ENCODE data around the gene TXNRD1. TPM values are rescaled to one million over a fixed set of nuclear protein-coding genes. Genes with fewer than 3 reads are reported as not detected.
"Not testable (repeated sequence)": the region's sequence is repeated elsewhere in the genome, so short reads cannot be mapped to it uniquely, and the experiment has no call there.

TXNRD1 gene
- total RNA-seq, 4 donors from 2014 or later, result 129 to 230 (median 199) TPM

DNA sequence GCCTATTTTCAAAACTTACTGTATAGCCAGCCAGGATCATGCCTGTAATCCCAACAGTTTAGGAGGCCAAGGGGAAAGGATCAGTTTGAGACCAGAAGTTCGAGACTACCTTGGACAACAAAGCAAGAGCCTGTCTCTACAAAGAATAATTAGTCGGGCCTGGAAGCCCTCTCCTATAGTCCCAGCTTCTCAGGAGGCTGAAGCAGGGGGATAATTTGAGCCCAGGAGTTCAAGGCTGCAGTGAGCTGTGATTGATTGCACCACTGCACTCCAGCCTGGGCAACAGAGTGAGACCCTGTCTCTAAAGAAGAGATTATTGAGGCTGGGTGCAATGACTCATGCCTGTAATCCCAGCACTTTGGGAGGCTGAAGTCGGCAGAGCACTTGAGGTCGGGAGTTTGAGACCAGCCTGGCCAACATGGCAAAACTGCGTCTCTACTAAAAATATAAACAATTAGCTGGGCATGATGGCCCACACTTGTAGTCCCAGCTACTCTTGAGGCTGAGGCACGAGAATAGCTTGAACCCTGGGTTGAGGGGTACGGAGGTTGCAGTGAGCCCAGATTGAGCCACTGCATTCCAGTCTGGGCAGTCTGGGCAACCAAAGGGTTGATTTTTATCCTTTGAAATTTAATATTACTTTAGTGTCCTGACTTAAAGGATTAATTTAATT is 102.1 kb downstream of the TXNRD1 start:
- no peak for DNase-seq
- H3K27me3 ChIP-seq, result no peaks in the 10 kb centered on the region
- H3K9me3 ChIP-seq, result no peaks in the 10 kb centered on the region
- no peak overlapping the region for H3K27ac ChIP-seq
- peaks cover 6 to 11% of the 10 kb centered on the region in 2 donors for H3K4me1 ChIP-seq
- intact Hi-C loops (cut with DNase I), result no loop called here
- peaks cover 75 to 80% of the 10 kb centered on the region in 2 donors for H3K36me3 ChIP-seq
- 94 to 96% methylated on average over 5 to 7 of the region's 7 CpGs for WGBS, 2 donors
- TF ChIP-seq POLR2A (IDR thresholded peaks at IDR 0.05), result no peak
- TF ChIP-seq, protein P1, sequence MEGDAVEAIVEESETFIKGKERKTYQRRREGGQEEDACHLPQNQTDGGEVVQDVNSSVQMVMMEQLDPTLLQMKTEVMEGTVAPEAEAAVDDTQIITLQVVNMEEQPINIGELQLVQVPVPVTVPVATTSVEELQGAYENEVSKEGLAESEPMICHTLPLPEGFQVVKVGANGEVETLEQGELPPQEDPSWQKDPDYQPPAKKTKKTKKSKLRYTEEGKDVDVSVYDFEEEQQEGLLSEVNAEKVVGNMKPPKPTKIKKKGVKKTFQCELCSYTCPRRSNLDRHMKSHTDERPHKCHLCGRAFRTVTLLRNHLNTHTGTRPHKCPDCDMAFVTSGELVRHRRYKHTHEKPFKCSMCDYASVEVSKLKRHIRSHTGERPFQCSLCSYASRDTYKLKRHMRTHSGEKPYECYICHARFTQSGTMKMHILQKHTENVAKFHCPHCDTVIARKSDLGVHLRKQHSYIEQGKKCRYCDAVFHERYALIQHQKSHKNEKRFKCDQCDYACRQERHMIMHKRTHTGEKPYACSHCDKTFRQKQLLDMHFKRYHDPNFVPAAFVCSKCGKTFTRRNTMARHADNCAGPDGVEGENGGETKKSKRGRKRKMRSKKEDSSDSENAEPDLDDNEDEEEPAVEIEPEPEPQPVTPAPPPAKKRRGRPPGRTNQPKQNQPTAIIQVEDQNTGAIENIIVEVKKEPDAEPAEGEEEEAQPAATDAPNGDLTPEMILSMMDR (IDR thresholded peaks at IDR 0.05), result no peak
- no peak overlapping the region for H3K4me3 ChIP-seq (replicated peaks in 1 of 3)

DNA sequence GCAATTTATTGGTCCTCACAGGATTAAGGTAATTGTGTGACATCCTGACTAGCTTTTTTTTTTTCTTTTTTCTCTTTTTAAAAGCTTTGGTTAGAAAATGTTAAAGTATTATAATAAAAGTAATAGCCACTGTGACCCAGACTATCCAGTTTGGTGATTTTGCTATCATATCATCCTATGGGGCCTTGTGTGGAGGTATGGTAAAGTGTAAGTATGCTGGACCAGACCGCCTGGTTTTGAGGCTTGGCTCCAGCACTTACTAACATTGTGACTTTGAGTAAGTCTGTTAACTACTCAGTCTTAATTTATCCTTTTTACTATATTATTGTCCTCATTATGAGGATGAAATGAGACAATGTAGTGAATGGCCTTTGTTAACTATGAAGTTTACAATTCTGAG is 103.4 kb downstream of the TXNRD1 start:
- Histone ChIP-seq H3K4me3 (replicated peaks in 1 of 3) (no peak overlapping the region), H3K4me1 (peaks cover 6 to 11% of the 10 kb centered on the region in 2 donors), H3K36me3 (peaks cover 65 to 67% of the 10 kb centered on the region in 2 donors), H3K9me3 (no peaks in the 10 kb centered on the region), H3K27me3 (no peaks in the 10 kb centered on the region), H3K27ac (no peak overlapping the region)
- DNase-seq, result no peak
- intact Hi-C loops (cut with DNase I), result no loop called here
- WGBS, 2 donors, result 97 to 100% methylated on average over 1 of the region's 1 CpG
- TF ChIP-seq, protein P1 (IDR thresholded peaks at IDR 0.05), result no peak
- TF ChIP-seq POLR2A (IDR thresholded peaks at IDR 0.05), result no peak

- Histone ChIP-seq H3K4me1 (peaks cover 6 to 11% of the 10 kb centered on the region in 2 donors), H3K27me3 (no peaks in the 10 kb centered on the region), H3K36me3 (peaks cover 60 to 62% of the 10 kb centered on the region in 2 donors), H3K9me3 (no peaks in the 10 kb centered on the region), H3K4me3 (replicated peaks in 1 of 3) (no peak overlapping the region), H3K27ac (no peak overlapping the region)
- no peak for DNase-seq
- TF ChIP-seq POLR2A (IDR thresholded peaks at IDR 0.05), result no peak
- TF ChIP-seq, protein P1 (IDR thresholded peaks at IDR 0.05), result no peak
- intact Hi-C loops (cut with DNase I), result no loop called here
- 13 to 17% methylated on average over 1 of the region's 1 CpG for WGBS, 2 donors
Observed at GRCh38 chr12:104319918-104320626, 104.5 kb downstream of the TXNRD1 start.

DNA sequence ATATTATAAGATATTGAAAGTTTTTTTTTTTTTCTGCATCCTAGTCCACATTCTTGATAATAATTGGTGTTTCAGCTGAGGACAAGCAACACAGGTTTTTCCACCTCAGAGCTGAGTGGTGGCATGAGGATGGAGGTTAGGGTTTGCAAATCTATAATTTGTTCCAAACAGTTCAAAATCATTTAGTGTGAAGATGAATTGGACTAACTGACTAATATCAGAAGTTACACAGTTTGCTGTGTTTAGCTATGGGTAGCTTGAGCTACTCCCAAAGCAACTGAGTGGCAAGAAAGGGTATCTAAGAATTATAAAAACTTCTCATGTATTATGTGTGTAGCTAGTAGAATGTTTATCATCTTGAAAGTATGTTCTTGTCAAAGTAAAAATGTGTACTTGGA is 105.0 kb downstream of the TXNRD1 start:
- H3K4me1 ChIP-seq, result peaks cover 6 to 11% of the 10 kb centered on the region in 2 donors
- no peaks in the 10 kb centered on the region for H3K27me3 ChIP-seq
- no peaks in the 10 kb centered on the region for H3K9me3 ChIP-seq
- H3K27ac ChIP-seq, result no peak overlapping the region
- TF ChIP-seq, protein P1 (IDR thresholded peaks at IDR 0.05), result no peak
- intact Hi-C loops (cut with DNase I), result no loop called here
- no peak overlapping the region for H3K4me3 ChIP-seq (replicated peaks in 1 of 3)
- DNase-seq, result no peak
- peaks cover 57 to 64% of the 10 kb centered on the region in 2 donors for H3K36me3 ChIP-seq

DNA sequence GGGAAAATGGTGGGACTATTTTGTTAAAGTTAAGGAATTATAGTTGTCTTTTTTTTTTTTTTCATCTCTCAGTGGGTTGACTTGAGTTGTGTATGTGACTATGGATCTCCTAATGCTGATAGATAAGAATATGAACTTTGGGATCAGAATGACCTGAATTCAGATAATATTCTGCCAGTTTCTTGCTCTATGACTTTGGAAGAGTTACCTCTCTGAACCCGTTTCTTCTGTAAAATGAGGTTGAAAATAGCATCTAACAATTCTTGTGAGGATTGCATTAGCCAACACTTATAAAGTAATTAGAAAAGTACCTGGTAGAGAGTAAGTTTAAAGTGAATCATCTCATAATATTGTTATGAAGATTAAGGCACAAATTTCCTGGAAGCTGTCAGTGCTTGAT is 106.4 kb downstream of the TXNRD1 start:
- intact Hi-C loops (cut with DNase I), result no loop called here
- 95 to 100% methylated on average over 1 of the region's 1 CpG for WGBS, 2 donors

GRCh38 chr12:104322533-104322932 is 107.0 kb downstream of the TXNRD1 start:
- 92 to 100% methylated on average over 2 of the region's 2 CpGs for WGBS, 2 donors
- Histone ChIP-seq H3K4me1 (peaks cover 6 to 11% of the 10 kb centered on the region in 2 donors), H3K36me3 (peaks cover 53 to 65% of the 10 kb centered on the region in 2 donors)
- H3K4me3 ChIP-seq (replicated peaks in 1 of 3); H3K27me3 ChIP-seq; DNase-seq; H3K9me3 ChIP-seq; intact Hi-C loops (cut with DNase I); H3K27ac ChIP-seq: not testable (repeated sequence)

More for the DNA sequence above, 106.4 kb downstream of the TXNRD1 start:
- peaks cover 6 to 11% of the 10 kb centered on the region in 2 donors for H3K4me1 ChIP-seq
- no peaks in the 10 kb centered on the region for H3K27me3 ChIP-seq
- no peaks in the 10 kb centered on the region for H3K9me3 ChIP-seq
- no peak overlapping the region for H3K4me3 ChIP-seq (replicated peaks in 1 of 3)
- H3K27ac ChIP-seq, result no peak overlapping the region
- no peak for DNase-seq
- peaks cover 53 to 65% of the 10 kb centered on the region in 2 donors for H3K36me3 ChIP-seq
- TF ChIP-seq POLR2A (IDR thresholded peaks at IDR 0.05), result no peak
- TF ChIP-seq, protein P1 (IDR thresholded peaks at IDR 0.05), result no peak

Measured in thyroid gland (tissue), 4 donors.